WTC11 (cell line): ENCODE data around the gene TRPV5. TPM values are rescaled to one million over a fixed set of nuclear protein-coding genes. Genes with fewer than 3 reads are reported as not detected.
A peak's percentile ranks its signal among the peaks of the same experiment; 100 is the strongest.

Experiments
- ATAC-seq: fragments of 200-7000 bp; cut with Tn5 transposase; 2 replicates; pipeline ENCODE4 v1.10.0; 2021; ENCODE audit warnings: mild to moderate bottlenecking, moderate library complexity
- CTCF ChIA-PET: fragments of 300-600 bp; sonication (Branson Sonifier 250); formaldehyde crosslinking; loops from one replicate; lab custom pipeline; 2021; ENCODE audit warnings: antibody characterized with exemption; lab: Charles Lee
- POLR2A ChIA-PET: fragments of 350-600 bp; sonication (Branson Sonifier 250); formaldehyde crosslinking; loops from one replicate; lab custom pipeline; 2021; ENCODE audit warnings: antibody characterized with exemption; lab: Charles Lee
- DNase-seq: peaks from one replicate; pipeline ENCODE4 v3.0.0; 2021; ENCODE audit warnings: low spot score
- H3K27ac Mint-ChIP-seq: 2 replicates; pipeline ENCODE4 v1.8.0; 2021; ENCODE audit warnings: mixed read lengths
- H3K27me3 Mint-ChIP-seq: 2 replicates; pipeline ENCODE4 v1.8.0; 2021; ENCODE audit warnings: low read depth, mild to moderate bottlenecking, moderate library complexity, mixed read lengths
- H3K36me3 Mint-ChIP-seq: 2 replicates; pipeline ENCODE4 v1.8.0; 2021; ENCODE audit warnings: mixed read lengths
- H3K4me1 Mint-ChIP-seq: 2 replicates; pipeline ENCODE4 v1.8.0; 2022; ENCODE audit warnings: mixed read lengths
- H3K4me3 Mint-ChIP-seq: 2 replicates; pipeline ENCODE4 v1.8.0; 2021; ENCODE audit warnings: mild to moderate bottlenecking, moderate library complexity, mixed read lengths
- H3K9me3 Mint-ChIP-seq: 2 replicates; pipeline ENCODE4 v1.8.0; 2021; ENCODE audit warnings: mixed read lengths
- CREB1 ChIP-seq: sonication (generic); formaldehyde crosslinking; IDR thresholded peaks from 2 replicates; pipeline ENCODE4 v1.8.0; 2023; ENCODE audit warnings: mild to moderate bottlenecking, missing genetic modification reagents
- ESRRA ChIP-seq: sonication (generic); formaldehyde crosslinking; IDR thresholded peaks from 2 replicates; pipeline ENCODE4 v1.8.1; 2022; ENCODE audit warnings: mild to moderate bottlenecking, missing genetic modification reagents, borderline replicate concordance
- FOXP1 ChIP-seq: sonication (generic); formaldehyde crosslinking; IDR thresholded peaks from 2 replicates; pipeline ENCODE4 v1.8.0; 2022; ENCODE audit warnings: missing genetic modification reagents, mild to moderate bottlenecking, moderate library complexity, borderline replicate concordance
- GABPB1 ChIP-seq: sonication (generic); formaldehyde crosslinking; IDR thresholded peaks from 2 replicates; pipeline ENCODE4 v1.8.1; 2023; ENCODE audit warnings: mild to moderate bottlenecking, missing genetic modification reagents
- JAZF1 ChIP-seq: fragments of 250-450 bp; sonication (Bioruptor Pico); IDR thresholded peaks from 2 replicates; pipeline ENCODE4 v1.9.0; 2021; ENCODE audit warnings: moderate library complexity, mild to moderate bottlenecking, inconsistent platforms
- KAT7 ChIP-seq: sonication (generic); formaldehyde crosslinking; IDR thresholded peaks from 2 replicates; pipeline ENCODE4 v1.8.1; 2023; ENCODE audit warnings: missing genetic modification reagents, mild to moderate bottlenecking, borderline replicate concordance
- NFE2L1 ChIP-seq: sonication (generic); formaldehyde crosslinking; IDR thresholded peaks from 2 replicates; pipeline ENCODE4 v1.8.1; 2023; ENCODE audit warnings: missing genetic modification reagents
- RORB ChIP-seq: fragments of 250-450 bp; sonication (Bioruptor Pico); IDR thresholded peaks from 2 replicates; pipeline ENCODE4 v1.9.0; 2021; ENCODE audit warnings: mild to moderate bottlenecking
- TEAD1 ChIP-seq: sonication (generic); formaldehyde crosslinking; IDR thresholded peaks from 2 replicates; pipeline ENCODE4 v1.8.0; 2022; ENCODE audit warnings: mild to moderate bottlenecking, missing genetic modification reagents
- TP53 ChIP-seq: sonication (generic); formaldehyde crosslinking; IDR thresholded peaks from 2 replicates; pipeline ENCODE4 v1.8.1; 2023; ENCODE audit warnings: mild to moderate bottlenecking, missing genetic modification reagents
- USF1 ChIP-seq: sonication (generic); formaldehyde crosslinking; IDR thresholded peaks from 2 replicates; pipeline ENCODE4 v1.8.0; 2022; ENCODE audit warnings: mild to moderate bottlenecking, missing genetic modification reagents
- ZNF121 ChIP-seq: sonication (generic); formaldehyde crosslinking; IDR thresholded peaks from 2 replicates; pipeline ENCODE4 v1.8.0; 2023; ENCODE audit warnings: missing genetic modification reagents
- ZNF423 ChIP-seq: fragments of 250-450 bp; sonication (Bioruptor Pico); IDR thresholded peaks from 2 replicates; pipeline ENCODE4 v2.1.2; 2022; ENCODE audit warnings: mild to moderate bottlenecking, moderate library complexity
- ZNF532 ChIP-seq: fragments of 250-450 bp; sonication (Bioruptor Pico); IDR thresholded peaks from 2 replicates; pipeline ENCODE4 v1.9.0; 2021; ENCODE audit warnings: mild to moderate bottlenecking, borderline replicate concordance
- total RNA-seq: library from RNA; stranded (reverse); gene quantifications from 3 replicates; pipeline ENCODE4 v1.2.3, GENCODE V29; 2021
- TF ChIP-seq, protein P1 (sequence below): sonication (generic); formaldehyde crosslinking; IDR thresholded peaks from 2 replicates; pipeline ENCODE4 v1.8.1; 2023; ENCODE audit warnings: mild to moderate bottlenecking, moderate library complexity, missing genetic modification reagents
- TF ChIP-seq, protein P2 (sequence below): fragments of 250-450 bp; sonication (Bioruptor Pico); IDR thresholded peaks from 2 replicates; pipeline ENCODE4 v2.1.2; 2022; ENCODE audit warnings: mild to moderate bottlenecking, moderate library complexity
- TF ChIP-seq, protein P3 (sequence below): sonication (generic); formaldehyde crosslinking; IDR thresholded peaks from 2 replicates; pipeline ENCODE4 v1.8.0; 2022; ENCODE audit warnings: mild to moderate bottlenecking, missing genetic modification reagents
- TF ChIP-seq, protein P4 (sequence below): fragments of 250-450 bp; sonication (Bioruptor Pico); IDR thresholded peaks from 2 replicates; pipeline ENCODE4 v1.9.0; 2021; ENCODE audit warnings: mild to moderate bottlenecking

Gene TRPV5
- total RNA-seq, 1 experiment from 2014 or later = not detected

DNA sequence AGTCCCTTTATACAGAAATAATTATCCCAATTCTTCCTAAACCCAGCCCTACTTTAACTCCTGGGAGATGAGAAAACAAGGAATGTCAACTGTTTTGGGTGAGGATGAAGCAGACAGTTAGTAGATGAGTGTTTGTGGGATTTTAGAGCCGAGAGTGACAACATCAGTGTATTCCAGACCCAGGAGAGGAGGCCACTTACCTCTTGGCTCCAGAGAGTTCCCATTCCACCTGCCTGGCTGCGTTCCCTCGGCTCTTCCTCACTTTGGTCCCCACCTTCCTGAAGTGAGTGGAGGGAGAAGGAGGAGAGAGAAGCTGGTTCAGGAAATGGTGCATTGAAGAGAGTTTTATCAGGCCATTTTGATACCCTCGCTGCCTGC lies 28.0 kb upstream of the TRPV5 start (continued):
- TF ChIP-seq ZNF532 (CRISPR knock-in tag) = no peak
- TF ChIP-seq, protein P1, sequence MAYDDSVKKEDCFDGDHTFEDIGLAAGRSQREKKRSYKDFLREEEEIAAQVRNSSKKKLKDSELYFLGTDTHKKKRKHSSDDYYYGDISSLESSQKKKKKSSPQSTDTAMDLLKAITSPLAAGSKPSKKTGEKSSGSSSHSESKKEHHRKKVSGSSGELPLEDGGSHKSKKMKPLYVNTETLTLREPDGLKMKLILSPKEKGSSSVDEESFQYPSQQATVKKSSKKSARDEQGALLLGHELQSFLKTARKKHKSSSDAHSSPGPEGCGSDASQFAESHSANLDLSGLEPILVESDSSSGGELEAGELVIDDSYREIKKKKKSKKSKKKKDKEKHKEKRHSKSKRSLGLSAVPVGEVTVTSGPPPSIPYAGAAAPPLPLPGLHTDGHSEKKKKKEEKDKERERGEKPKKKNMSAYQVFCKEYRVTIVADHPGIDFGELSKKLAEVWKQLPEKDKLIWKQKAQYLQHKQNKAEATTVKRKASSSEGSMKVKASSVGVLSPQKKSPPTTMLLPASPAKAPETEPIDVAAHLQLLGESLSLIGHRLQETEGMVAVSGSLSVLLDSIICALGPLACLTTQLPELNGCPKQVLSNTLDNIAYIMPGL (CRISPR knock-in tag) = no peak
- TF ChIP-seq GABPB1 (CRISPR knock-in tag) = no peak
- TF ChIP-seq ESRRA (CRISPR knock-in tag) = no peak
- TF ChIP-seq ZNF121 (CRISPR knock-in tag) = no peak
- no peak for TF ChIP-seq KAT7
- TF ChIP-seq, protein P2, sequence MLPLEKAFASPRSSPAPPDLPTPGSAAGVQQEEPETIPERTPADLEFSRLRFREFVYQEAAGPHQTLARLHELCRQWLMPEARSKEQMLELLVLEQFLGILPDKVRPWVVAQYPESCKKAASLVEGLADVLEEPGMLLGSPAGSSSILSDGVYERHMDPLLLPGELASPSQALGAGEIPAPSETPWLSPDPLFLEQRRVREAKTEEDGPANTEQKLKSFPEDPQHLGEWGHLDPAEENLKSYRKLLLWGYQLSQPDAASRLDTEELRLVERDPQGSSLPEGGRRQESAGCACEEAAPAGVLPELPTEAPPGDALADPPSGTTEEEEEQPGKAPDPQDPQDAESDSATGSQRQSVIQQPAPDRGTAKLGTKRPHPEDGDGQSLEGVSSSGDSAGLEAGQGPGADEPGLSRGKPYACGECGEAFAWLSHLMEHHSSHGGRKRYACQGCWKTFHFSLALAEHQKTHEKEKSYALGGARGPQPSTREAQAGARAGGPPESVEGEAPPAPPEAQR (CRISPR knock-in tag) = no peak
- TF ChIP-seq NFE2L1 = no peak
- TF ChIP-seq FOXP1 (CRISPR knock-in tag) = no peak
- no peak for TF ChIP-seq TP53 (CRISPR knock-in tag)

- H3K4me1 Mint-ChIP-seq = peaks cover 52% of the 10 kb centered on the region
- CTCF ChIA-PET = interaction anchor here (0.6 to 2.3 kb wide), 15 partner anchors 9 to 762 kb away, joined by 3 to 20 read pairs (median 4); partner anchors contain the start of gene TRPV6
- TF ChIP-seq ESRRA (CRISPR knock-in tag) (no peak), TEAD1 (CRISPR knock-in tag) (no peak), KAT7 (no peak), USF1 (CRISPR knock-in tag) (no peak), ZNF121 (CRISPR knock-in tag) (no peak), JAZF1 (no peak), CREB1 (CRISPR knock-in tag) (no peak), RORB (CRISPR knock-in tag) (no peak), ZNF423 (CRISPR knock-in tag) (no peak)
- TF ChIP-seq, protein P3, sequence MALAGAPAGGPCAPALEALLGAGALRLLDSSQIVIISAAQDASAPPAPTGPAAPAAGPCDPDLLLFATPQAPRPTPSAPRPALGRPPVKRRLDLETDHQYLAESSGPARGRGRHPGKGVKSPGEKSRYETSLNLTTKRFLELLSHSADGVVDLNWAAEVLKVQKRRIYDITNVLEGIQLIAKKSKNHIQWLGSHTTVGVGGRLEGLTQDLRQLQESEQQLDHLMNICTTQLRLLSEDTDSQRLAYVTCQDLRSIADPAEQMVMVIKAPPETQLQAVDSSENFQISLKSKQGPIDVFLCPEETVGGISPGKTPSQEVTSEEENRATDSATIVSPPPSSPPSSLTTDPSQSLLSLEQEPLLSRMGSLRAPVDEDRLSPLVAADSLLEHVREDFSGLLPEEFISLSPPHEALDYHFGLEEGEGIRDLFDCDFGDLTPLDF (CRISPR knock-in tag) = no peak
- TF ChIP-seq, protein P4, sequence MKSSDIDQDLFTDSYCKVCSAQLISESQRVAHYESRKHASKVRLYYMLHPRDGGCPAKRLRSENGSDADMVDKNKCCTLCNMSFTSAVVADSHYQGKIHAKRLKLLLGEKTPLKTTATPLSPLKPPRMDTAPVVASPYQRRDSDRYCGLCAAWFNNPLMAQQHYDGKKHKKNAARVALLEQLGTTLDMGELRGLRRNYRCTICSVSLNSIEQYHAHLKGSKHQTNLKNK (CRISPR knock-in tag) = no peak
- TF ChIP-seq, all 79 proteins: peak for 0
- Mint-ChIP-seq H3K27ac (no peak overlapping the region), H3K4me3 (no peak overlapping the region), H3K9me3 (peaks cover 14% of the 10 kb centered on the region), H3K27me3 (peaks cover 3% of the 10 kb centered on the region; the same call in 1 of the 2 replicates), H3K36me3 (peaks cover 7% of the 10 kb centered on the region)
- POLR2A ChIA-PET = no interaction called here
- peak; percentile 23 for DNase-seq
- peak; percentile 30 for ATAC-seq
Measured at GRCh38 chr7:142960955-142961512, 27.5 kb upstream of the TRPV5 start.
